ACC112 (cell line): ENCODE measurements around the gene ELFN2.
A peak's percentile ranks its signal among the peaks of the same experiment; 100 is the strongest.
"Not testable (repeated sequence)": the region's sequence is repeated elsewhere in the genome, so short reads cannot be mapped to it uniquely, and the experiment has no call there.

Experiments used
- H2AFZ ChIP-seq: fragments of 200-600 bp; sonication (generic); one replicate; pipeline ENCODE4 v1.6.0; 2017; ENCODE audit warnings: antibody characterized with exemption, low read length; ENCODE audit not compliant: unreplicated experiment
- H3K27ac ChIP-seq: fragments of 200-600 bp; sonication (generic); 2 replicates; pipeline ENCODE4 v1.5.1; 2014; ENCODE audit warnings: low read depth, mild to moderate bottlenecking, antibody characterized with exemption, low read length, moderate library complexity
- H3K27me3 ChIP-seq: fragments of 200-600 bp; sonication (generic); 2 replicates; pipeline ENCODE4 v1.6.1; 2014; ENCODE audit warnings: mild to moderate bottlenecking, antibody characterized with exemption, low read length, moderate library complexity, mixed read lengths; ENCODE audit not compliant: insufficient read depth
- H3K36me3 ChIP-seq: fragments of 200-600 bp; sonication (generic); 2 replicates; pipeline ENCODE4 v1.6.1; 2016; ENCODE audit warnings: mild to moderate bottlenecking, antibody characterized with exemption, low read length, moderate library complexity, mixed read lengths; ENCODE audit not compliant: insufficient read depth
- H3K4me1 ChIP-seq: fragments of 200-600 bp; sonication (generic); one replicate; pipeline ENCODE4 v1.6.1; 2016; ENCODE audit warnings: low read length, mixed read lengths; ENCODE audit not compliant: insufficient read depth, unreplicated experiment, control insufficient read depth
- H3K4me3 ChIP-seq: fragments of 200-600 bp; sonication (generic); 2 replicates; pipeline ENCODE4 v1.5.1; 2014; ENCODE audit warnings: mild to moderate bottlenecking, low read depth, low read length
- H3K79me2 ChIP-seq: fragments of 200-600 bp; sonication (generic); one replicate; pipeline ENCODE4 v1.6.0; 2016; ENCODE audit warnings: low read length; ENCODE audit not compliant: control insufficient read depth, unreplicated experiment, insufficient read depth

ELFN2 gene

GRCh38 chr22:37427135-37427710 is at the start of gene ELFN2:
Gene ELFN2, minus strand, starts transcription at chr22:37427479. Its CDS starts 51,945 bp downstream, at chr22:37375534.
- H3K4me3 ChIP-seq: peak within 1 kb of the TSS; percentile 84
- H3K79me2 ChIP-seq: no peaks in the 10 kb centered on the region
- no peaks in the 10 kb centered on the region for H3K27me3 ChIP-seq
- H3K4me1 ChIP-seq: peaks cover 21% of the 10 kb centered on the region
- no peak within 1 kb of the TSS for H3K27ac ChIP-seq
- H3K36me3 ChIP-seq: no peaks in the 10 kb centered on the region
- peak within 1 kb of the TSS; percentile 25 for H2AFZ ChIP-seq

GRCh38 chr22:37476389-37477329 is 49.4 kb upstream of the ELFN2 start:
- no peak overlapping the region for H3K4me3 ChIP-seq
- no peak overlapping the region for H3K27ac ChIP-seq
- no peaks in the 10 kb centered on the region for H3K79me2 ChIP-seq
- peaks cover 3% of the 10 kb centered on the region for H3K4me1 ChIP-seq
- no peak overlapping the region for H2AFZ ChIP-seq
- no peaks in the 10 kb centered on the region for H3K27me3 ChIP-seq
- no peaks in the 10 kb centered on the region for H3K36me3 ChIP-seq

GRCh38 chr22:37474447-37475090 is 47.3 kb upstream of the ELFN2 start:
- Histone ChIP-seq H3K36me3 (no peaks in the 10 kb centered on the region), H3K4me3 (no peak overlapping the region), H2AFZ (no peak overlapping the region), H3K27me3 (no peaks in the 10 kb centered on the region), H3K79me2 (no peaks in the 10 kb centered on the region), H3K27ac (no peak overlapping the region), H3K4me1 (peaks cover 3% of the 10 kb centered on the region)

- Histone ChIP-seq H3K4me1 (peaks cover 3% of the 10 kb centered on the region), H3K27ac (no peak overlapping the region), H3K79me2 (no peaks in the 10 kb centered on the region), H2AFZ (no peak overlapping the region), H3K27me3 (no peaks in the 10 kb centered on the region), H3K4me3 (no peak overlapping the region), H3K36me3 (no peaks in the 10 kb centered on the region)
Measured at GRCh38 chr22:37473437-37473946, 46.2 kb upstream of the ELFN2 start.

GRCh38 chr22:37472418-37473006 is 45.2 kb upstream of the ELFN2 start:
- Histone ChIP-seq H3K79me2 (no peaks in the 10 kb centered on the region), H3K36me3 (no peaks in the 10 kb centered on the region), H3K4me1 (peaks cover 3% of the 10 kb centered on the region), H3K27me3 (no peaks in the 10 kb centered on the region), H2AFZ (no peak overlapping the region), H3K27ac (no peak overlapping the region), H3K4me3 (no peak overlapping the region)

GRCh38 chr22:37471727-37472417 is 44.6 kb upstream of the ELFN2 start:
- H3K79me2 ChIP-seq: no peaks in the 10 kb centered on the region
- H3K27ac ChIP-seq: no peak overlapping the region
- no peak overlapping the region for H2AFZ ChIP-seq
- peaks cover 3% of the 10 kb centered on the region for H3K4me1 ChIP-seq
- H3K27me3 ChIP-seq: no peaks in the 10 kb centered on the region
- H3K4me3 ChIP-seq: no peak overlapping the region
- no peaks in the 10 kb centered on the region for H3K36me3 ChIP-seq

GRCh38 chr22:37470087-37470445 is 42.8 kb upstream of the ELFN2 start:
- H3K4me3 ChIP-seq: no peak overlapping the region
- H3K79me2 ChIP-seq: no peaks in the 10 kb centered on the region
- H3K4me1 ChIP-seq: peaks cover 3% of the 10 kb centered on the region
- H3K27me3 ChIP-seq: no peaks in the 10 kb centered on the region
- no peak overlapping the region for H3K27ac ChIP-seq
- H3K36me3 ChIP-seq: no peaks in the 10 kb centered on the region
- no peak overlapping the region for H2AFZ ChIP-seq

GRCh38 chr22:37469416-37470086 is 42.3 kb upstream of the ELFN2 start:
- Histone ChIP-seq H3K27ac (no peak overlapping the region), H3K36me3 (no peaks in the 10 kb centered on the region), H2AFZ (no peak overlapping the region), H3K27me3 (no peaks in the 10 kb centered on the region), H3K4me1 (no peaks in the 10 kb centered on the region), H3K4me3 (no peak overlapping the region), H3K79me2 (no peaks in the 10 kb centered on the region)

GRCh38 chr22:37468201-37468695 is 41.0 kb upstream of the ELFN2 start:
- not testable (repeated sequence) for H3K79me2 ChIP-seq, H2AFZ ChIP-seq, H3K27ac ChIP-seq, H3K4me1 ChIP-seq, H3K27me3 ChIP-seq, H3K4me3 ChIP-seq, H3K36me3 ChIP-seq
